ENCODE data around the gene WIPF3.

GRCh38 chr7:29848941-29849340 lies 42.6 kb downstream of the WIPF3 start:
- TF ChIP-seq CTCF (IDR thresholded peaks at IDR 0.05; ENCODE audit: insufficient read depth, low read length) (no peak), POLR2AphosphoS5 (IDR thresholded peaks at IDR 0.05; ENCODE audit: low read depth) (no peak), GABPA (IDR thresholded peaks at IDR 0.05; ENCODE audit: low read depth) (no peak)

Measured in HL-60 (cell line).